ENCODE data around the gene MEF2C. TPM values are rescaled to one million over a fixed set of nuclear protein-coding genes. Genes with fewer than 3 reads are reported as not detected.

Gene MEF2C
- total RNA-seq, 2 donors from 2014 or later, result 0.64 to 0.86 TPM

GRCh38 chr5:88831816-88832215 lies 51.2 kb downstream of the MEF2C start:
- TF ChIP-seq CTCF (conservative IDR thresholded peaks at IDR 0.05), result no peak
- Mint-ChIP-seq H3K9me3 (no peaks in the 10 kb centered on the region), H3K4me3 (no peak overlapping the region), H3K36me3 (ENCODE audit: low read depth) (no peaks in the 10 kb centered on the region), H3K4me1 (peaks cover 13% of the 10 kb centered on the region), H3K27me3 (ENCODE audit: insufficient read depth) (no peaks in the 10 kb centered on the region), H3K27ac (no peak overlapping the region)
- no peaks in the 10 kb centered on the region for H3K4me1 ChIP-seq (ENCODE audit: control insufficient read depth, insufficient read depth, low read length)
- no peaks in the 10 kb centered on the region for H3K9me3 ChIP-seq (ENCODE audit: control insufficient read depth, low read length)
- DNase-seq, result no peak
- no peak overlapping the region for H3K9ac ChIP-seq (ENCODE audit: extremely low read depth, low read length, poor library complexity, severe bottlenecking)
- 80 to 83% methylated on average over 1 of the region's 1 CpG for WGBS, 2 experiments (ENCODE audit: insufficient coverage in 1 of 2, insufficient read length in 1 of 2)
- H3K36me3 ChIP-seq (ENCODE audit: control insufficient read depth, insufficient read depth, low read length), result no peaks in the 10 kb centered on the region
- no peak overlapping the region for H3K4me3 ChIP-seq (ENCODE audit: low read length)
- H3K27ac ChIP-seq (ENCODE audit: low read depth, low read length), result no peak overlapping the region
- H3K27me3 ChIP-seq (ENCODE audit: control insufficient read depth, insufficient read depth, low read length, poor library complexity, severe bottlenecking), result no peaks in the 10 kb centered on the region

GRCh38 chr5:88830567-88830966 lies 52.4 kb downstream of the MEF2C start:
- Mint-ChIP-seq H3K4me1 (peaks cover 10% of the 10 kb centered on the region), H3K36me3 (ENCODE audit: low read depth) (no peaks in the 10 kb centered on the region), H3K27ac (no peak overlapping the region), H3K27me3 (ENCODE audit: insufficient read depth) (no peaks in the 10 kb centered on the region), H3K9me3 (no peaks in the 10 kb centered on the region), H3K4me3 (no peak overlapping the region)
- TF ChIP-seq CTCF (conservative IDR thresholded peaks at IDR 0.05), result no peak
- H3K9me3 ChIP-seq (ENCODE audit: control insufficient read depth, low read length), result no peaks in the 10 kb centered on the region
- no peak overlapping the region for H3K4me3 ChIP-seq (ENCODE audit: low read length)
- H3K27ac ChIP-seq (ENCODE audit: low read depth, low read length), result no peak overlapping the region
- no peak for DNase-seq
- H3K36me3 ChIP-seq (ENCODE audit: control insufficient read depth, insufficient read depth, low read length), result no peaks in the 10 kb centered on the region
- no peaks in the 10 kb centered on the region for H3K27me3 ChIP-seq (ENCODE audit: control insufficient read depth, insufficient read depth, low read length, poor library complexity, severe bottlenecking)
- H3K9ac ChIP-seq (ENCODE audit: extremely low read depth, low read length, poor library complexity, severe bottlenecking), result no peak overlapping the region
- peaks cover 2% of the 10 kb centered on the region for H3K4me1 ChIP-seq (ENCODE audit: control insufficient read depth, insufficient read depth, low read length)

GRCh38 chr5:88829775-88830174 lies 53.2 kb downstream of the MEF2C start:
- H3K27ac ChIP-seq (ENCODE audit: low read depth, low read length), result no peak overlapping the region
- no peak for TF ChIP-seq CTCF (conservative IDR thresholded peaks at IDR 0.05)
- H3K36me3 Mint-ChIP-seq (ENCODE audit: low read depth), result no peaks in the 10 kb centered on the region
- H3K27ac Mint-ChIP-seq, result no peak overlapping the region
- no peaks in the 10 kb centered on the region for H3K27me3 ChIP-seq (ENCODE audit: control insufficient read depth, insufficient read depth, low read length, poor library complexity, severe bottlenecking)
- H3K9ac ChIP-seq (ENCODE audit: extremely low read depth, low read length, poor library complexity, severe bottlenecking), result no peak overlapping the region
- no peak overlapping the region for H3K4me3 ChIP-seq (ENCODE audit: low read length)
- DNase-seq, result no peak
- H3K4me1 ChIP-seq (ENCODE audit: control insufficient read depth, insufficient read depth, low read length), result peaks cover 3% of the 10 kb centered on the region
- H3K27me3 Mint-ChIP-seq (ENCODE audit: insufficient read depth), result no peaks in the 10 kb centered on the region
- no peaks in the 10 kb centered on the region for H3K36me3 ChIP-seq (ENCODE audit: control insufficient read depth, insufficient read depth, low read length)
- H3K4me1 Mint-ChIP-seq, result peaks cover 17% of the 10 kb centered on the region
- H3K9me3 ChIP-seq (ENCODE audit: control insufficient read depth, low read length), result no peaks in the 10 kb centered on the region
- WGBS, 2 experiments (ENCODE audit: insufficient coverage in 1 of 2, insufficient read length in 1 of 2), result 86 to 92% methylated on average over 1 to 3 of the region's 3 CpGs
- no peaks in the 10 kb centered on the region for H3K9me3 Mint-ChIP-seq
- H3K4me3 Mint-ChIP-seq, result no peak overlapping the region
